Stimulated activated CD4-positive, alpha-beta T cell treated with anti-CD3 and anti-CD28 coated beads, Interleukin-15, amount 100 ng/mL, for 24 hours (primary cell): Measurements from ENCODE around the gene FAM83D.

Source experiments
- DNase-seq: peaks from one replicate; pipeline ENCODE4 v3.0.0-alpha.2; 2020

Gene FAM83D

DNA sequence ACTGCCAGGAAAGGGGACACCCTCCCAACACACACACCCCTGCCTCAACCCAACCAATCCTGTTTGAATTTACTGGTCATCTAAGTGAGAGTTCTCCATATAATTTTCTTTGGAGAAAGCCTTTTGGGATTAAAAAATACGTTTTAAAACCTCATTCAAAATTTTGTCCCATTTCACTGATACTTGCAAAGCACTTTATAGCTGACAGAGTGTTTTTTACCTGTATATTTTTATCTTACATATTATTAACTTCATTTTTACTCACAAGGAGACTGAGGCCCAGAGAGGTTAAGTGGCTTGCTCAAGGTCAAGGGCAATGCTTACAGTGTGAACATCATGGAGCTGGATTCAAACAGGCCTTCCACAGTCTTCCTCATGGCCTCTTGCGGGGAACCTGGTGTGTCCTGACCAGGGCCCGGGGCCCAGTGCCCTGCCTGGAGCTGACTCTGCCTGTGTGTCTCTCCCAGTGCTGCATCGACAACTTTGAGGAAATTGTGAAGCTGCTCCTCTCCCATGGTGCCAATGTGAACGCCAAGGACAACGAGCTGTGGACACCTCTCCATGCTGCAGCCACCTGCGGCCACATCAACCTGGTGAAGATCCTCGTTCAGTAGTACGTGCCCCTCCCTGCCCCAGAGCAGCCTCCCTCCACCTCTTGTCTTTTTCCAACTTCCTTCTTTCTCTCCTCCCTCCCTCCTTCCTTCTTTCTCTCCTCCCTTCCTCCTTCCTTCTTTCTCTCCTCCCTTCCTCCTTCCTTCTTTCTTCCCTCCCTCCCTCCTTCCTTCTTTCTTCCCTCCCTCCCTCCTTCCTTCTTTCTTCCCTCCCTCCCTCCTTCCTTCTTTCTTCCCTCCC is 30.9 kb upstream of the FAM83D start:
- no peak for DNase-seq

DNA sequence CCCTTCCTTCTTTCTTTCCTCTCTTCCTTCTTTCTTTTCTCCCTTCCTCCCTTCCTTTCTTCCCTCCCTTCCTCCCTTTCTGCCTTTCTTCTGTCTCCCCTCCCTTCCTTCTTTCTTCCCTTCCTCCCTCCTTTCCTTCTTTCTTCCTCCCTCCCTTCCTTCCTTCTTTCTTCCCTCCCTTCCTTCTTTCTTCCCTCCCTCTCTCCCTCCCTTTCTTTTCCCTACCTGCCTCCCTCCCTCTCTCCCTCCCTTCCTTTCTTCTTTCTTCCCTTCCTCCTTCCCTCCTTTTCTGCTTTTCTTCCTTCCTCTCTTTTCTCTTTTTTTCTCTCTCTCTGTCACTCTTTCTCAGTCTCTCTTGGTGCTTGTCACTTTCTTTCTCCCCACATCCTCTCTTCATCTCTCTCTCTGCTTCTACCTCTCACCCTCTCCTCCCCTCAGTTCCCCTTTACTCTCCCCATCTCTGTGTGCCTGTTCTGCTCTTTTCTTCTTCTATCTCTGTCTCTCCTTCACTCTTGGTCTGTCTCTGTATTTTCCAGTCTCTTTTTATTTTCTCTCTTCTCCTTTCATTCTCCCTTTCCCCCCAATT is 30.1 kb upstream of the FAM83D start:
- DNase-seq, result no peak

DNA sequence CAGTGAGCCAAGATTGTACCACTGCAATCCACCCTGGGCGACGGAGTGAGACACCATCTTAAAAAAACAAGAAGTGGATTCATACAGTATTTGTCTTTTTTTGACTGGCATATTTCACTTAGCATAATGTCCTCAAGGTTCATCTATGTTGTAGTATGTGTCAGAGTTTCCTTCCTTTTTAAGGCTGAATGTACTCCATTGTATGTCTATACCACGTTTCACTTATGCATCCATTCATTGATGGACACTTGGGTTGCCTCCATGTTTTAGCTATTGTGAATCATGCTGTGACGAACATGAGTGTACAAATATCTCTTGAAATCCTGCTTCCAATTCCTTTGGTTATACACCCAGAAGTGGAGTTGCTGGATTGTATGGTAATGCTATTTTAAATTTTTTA is 28.9 kb upstream of the FAM83D start:
- no peak for DNase-seq

DNA sequence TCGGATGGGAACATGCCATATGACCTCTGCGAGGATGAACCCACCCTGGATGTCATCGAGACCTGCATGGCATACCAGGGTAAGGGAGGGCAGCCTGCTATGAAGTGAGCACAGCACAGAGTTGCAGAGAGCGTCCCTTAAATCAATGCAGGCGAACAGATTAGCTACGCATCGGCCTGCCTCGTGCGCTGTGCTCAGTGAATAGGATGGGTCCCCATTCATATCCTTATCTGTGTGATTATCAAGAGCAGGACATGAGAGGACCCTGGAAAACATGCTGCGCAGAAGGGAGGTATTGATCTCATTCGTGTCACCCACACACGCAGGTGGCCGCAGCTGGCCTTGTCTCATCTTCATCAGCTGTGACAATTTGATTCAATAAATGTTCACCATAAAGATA is 25.6 kb upstream of the FAM83D start:
- no peak for DNase-seq

DNA sequence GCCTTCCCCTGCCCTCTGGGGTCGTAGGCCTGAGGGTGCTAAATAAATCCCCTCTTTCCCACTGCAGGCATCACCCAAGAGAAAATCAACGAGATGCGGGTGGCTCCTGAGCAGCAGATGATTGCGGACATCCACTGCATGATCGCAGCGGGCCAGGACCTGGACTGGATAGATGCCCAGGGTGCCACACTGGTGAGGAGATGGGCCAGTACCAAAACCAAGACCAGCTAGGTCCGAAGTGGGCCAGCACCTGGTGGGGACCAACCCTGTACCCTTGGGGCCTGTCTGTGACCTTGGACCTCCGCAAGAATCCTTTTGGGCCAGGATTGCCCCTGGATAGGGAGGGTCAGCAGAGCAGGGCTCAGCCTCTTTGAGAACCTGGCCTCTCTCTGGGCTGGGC is 23.6 kb upstream of the FAM83D start:
- no peak for DNase-seq

DNA sequence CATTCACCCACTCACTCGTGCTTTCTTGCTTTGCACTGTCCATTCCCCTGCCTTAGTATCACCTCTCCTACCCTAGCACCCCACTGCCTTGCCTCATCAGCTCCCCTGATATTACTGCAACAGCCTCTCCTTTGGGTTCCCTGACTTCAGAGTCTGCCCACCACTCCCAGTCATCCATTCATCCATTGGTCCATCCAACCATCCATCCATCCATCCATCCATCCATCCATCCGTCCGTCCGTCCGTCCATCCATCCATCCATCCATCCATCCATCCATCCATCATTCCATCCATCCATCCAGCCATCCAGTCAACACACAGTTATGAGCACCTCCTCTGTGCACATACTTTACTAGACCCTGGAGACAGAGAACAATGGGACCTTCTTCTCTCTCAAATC is 22.9 kb upstream of the FAM83D start:
- no peak for DNase-seq

DNA sequence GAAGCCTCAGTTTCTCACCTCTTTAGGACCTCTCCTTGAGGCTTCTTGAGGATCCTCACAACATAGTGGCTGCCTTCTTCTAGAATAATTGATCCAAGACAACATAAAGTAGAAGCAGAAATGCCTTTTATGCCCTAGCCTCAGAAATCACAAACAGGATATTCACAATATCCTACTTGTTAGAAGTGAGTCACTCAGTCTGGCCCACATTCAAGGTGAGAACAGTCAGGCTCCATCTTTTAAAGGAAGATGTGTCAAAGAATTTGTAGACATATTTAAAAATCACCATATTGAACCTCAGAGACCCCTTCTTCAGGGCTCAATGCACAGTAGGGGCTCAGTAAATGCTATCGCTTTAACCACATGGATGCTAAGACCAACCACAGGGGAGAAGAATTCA is 20.8 kb upstream of the FAM83D start:
- DNase-seq, result no peak

DNA sequence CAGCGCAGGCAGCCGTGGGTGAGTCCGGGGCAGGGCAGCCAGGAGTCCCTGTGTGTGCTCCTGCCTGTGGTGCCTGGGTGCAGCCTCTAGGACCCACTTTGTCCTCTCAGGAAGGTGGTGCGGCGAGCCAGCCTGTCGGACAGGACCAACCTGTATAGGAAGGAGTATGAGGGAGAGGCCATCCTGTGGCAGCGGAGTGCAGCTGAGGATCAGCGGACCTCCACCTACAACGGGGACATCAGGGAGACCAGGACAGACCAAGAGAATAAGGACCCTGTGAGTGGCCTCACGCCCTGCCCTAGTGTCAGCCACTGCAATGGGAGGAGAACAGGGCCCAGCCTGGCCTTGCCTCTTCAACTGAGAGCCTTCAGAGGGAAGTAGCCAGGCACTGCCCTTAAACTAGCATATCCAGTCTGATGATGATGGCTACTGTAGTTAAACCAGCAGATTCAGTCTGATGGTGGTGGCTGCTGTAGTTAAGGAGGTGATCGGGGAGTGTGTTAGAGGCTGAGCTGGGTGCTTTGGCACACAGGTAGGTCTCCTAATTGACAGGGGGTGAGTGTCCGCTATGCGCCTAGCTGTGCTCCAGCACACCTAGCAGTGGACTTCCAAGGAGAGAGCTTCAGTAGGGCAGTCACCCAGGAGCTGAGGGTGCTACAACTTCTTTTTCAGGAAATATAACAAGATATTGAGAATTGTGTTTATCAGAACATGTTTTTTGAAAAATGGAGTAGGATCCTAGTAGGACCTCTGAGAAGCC is 18.1 kb upstream of the FAM83D start:
- no peak for DNase-seq

DNA sequence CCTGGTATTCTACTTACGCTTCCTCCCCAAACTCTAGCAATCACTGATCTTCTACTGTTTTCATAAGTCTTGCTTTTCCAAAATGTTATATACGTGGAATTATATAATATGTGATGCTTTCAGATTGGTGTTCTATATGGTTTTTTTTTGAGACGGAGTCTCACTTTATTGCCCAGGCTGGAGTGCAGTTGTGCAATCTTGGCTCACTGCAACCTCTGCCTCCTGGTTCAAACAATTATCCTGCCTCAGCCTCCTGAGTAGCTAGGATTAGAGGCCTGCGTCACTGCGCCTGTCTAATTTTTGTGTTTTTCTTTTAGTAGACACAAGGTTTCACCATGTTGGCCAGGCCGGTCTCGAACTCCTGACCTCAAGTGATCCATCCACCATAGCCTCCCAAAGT is 10.9 kb upstream of the FAM83D start:
- no peak for DNase-seq

DNA sequence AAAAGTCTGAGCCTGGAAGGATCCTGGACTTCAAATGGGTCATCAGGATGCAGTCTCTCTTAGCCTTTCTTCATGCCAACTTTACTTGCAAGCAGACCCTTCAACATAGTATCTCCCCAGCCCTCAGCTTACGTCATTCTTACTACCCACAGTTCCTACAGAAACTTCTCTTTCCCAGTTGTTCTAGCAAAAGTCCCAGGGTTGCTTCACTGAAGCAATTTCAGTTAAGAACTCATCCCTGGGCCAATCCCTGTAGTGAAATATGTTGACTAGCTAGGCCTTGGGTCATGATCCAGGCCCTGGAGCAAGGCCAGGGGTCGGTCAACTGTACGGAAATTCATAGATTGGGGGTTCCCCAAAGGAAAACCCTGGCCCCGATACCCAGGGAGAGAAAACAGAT is 8.6 kb upstream of the FAM83D start:
- no peak for DNase-seq

DNA sequence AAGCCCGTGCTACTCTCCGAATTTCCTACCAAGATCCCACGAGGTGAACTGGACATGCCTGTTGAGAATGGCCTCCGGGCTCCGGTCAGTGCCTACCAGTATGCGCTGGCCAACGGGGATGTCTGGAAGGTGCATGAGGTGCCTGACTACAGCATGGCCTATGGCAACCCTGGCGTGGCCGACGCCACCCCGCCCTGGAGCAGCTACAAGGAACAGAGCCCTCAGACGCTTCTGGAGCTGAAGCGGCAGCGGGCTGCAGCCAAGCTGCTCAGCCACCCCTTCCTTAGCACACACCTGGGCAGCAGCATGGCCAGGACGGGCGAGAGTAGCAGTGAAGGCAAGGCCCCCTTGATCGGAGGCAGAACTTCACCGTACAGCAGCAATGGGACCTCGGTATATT is 8.0 kb upstream of the FAM83D start:
- no peak for DNase-seq

DNA sequence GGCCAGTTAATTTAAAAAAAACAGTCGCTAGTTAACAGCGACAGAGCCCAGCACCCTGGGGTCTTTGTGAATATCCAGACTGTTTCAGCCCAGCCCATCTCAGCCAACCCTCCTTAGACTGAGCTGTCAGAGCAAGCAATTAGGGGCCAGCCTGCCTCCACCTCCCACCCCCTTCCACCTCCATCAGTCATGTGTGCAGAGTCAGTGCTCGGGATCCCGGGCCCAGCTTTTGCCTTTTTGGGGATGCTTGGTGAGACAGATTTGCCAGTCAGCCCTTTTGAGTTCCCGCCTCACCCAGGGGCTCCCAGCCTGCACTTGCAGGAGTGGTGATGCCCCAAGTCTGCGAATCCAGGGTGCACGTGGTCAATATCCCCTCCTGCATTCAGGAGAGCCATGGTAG is 6.5 kb upstream of the FAM83D start:
- no peak for DNase-seq

DNA sequence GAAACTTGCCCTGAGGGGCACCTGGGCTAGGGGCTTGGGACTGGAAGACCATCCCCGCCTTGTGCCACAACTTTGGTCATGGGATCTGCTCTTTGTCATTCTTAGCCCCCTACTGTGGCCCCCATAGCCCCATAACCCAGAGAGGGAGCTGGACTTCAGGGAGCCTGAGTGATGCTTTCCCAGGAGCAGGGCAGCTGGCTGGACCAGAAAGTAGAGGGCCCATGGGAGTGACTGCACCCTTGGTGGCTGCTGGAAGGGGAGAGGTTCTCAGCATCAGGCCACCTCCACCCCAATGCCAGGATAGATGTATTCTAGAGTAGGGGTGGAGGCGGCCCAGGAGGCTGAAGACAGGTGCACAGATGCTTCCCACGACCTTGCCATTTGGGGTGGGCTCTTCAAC is 5.8 kb upstream of the FAM83D start:
- DNase-seq, result no peak

DNA sequence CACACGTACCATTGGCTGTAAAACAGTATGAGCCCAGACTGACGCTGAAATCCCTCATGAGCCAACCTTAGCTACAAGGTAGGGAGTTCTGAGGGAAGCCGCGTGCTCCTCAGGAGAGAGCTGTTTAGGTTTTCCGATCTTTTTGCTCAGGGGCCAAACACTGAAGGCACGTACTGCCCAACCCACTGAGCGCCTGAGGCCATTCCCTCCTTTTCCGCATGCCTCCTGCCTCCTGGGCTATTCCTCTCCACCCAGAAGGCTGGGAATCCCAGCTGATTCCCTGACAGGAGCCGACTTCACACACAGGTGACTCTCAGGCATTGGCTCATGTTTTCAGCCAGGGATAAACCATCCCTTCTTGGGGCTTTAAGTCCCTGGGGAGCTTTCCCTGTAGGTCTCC is 5.4 kb upstream of the FAM83D start:
- DNase-seq, result no peak

DNA sequence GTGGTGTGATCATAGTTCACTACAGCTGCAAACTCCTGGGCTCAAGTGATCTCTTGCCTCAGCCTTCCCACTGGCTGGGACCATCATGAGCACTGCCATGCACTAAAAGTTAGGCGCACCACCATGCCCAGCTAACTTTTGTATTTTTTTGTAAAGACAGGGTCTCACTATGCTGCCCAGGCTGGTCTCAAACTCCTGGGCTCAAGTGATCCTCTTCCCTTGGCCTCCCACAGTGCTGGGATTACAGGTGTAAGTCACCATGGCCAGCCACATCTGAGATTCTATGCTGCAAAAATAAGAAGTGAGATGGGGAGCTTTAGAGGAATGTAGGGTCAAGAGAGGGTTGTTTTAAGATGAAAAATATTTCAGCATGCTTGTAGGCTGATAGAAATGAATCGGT is 1.5 kb upstream of the FAM83D start:
- DNase-seq, result no peak

DNA sequence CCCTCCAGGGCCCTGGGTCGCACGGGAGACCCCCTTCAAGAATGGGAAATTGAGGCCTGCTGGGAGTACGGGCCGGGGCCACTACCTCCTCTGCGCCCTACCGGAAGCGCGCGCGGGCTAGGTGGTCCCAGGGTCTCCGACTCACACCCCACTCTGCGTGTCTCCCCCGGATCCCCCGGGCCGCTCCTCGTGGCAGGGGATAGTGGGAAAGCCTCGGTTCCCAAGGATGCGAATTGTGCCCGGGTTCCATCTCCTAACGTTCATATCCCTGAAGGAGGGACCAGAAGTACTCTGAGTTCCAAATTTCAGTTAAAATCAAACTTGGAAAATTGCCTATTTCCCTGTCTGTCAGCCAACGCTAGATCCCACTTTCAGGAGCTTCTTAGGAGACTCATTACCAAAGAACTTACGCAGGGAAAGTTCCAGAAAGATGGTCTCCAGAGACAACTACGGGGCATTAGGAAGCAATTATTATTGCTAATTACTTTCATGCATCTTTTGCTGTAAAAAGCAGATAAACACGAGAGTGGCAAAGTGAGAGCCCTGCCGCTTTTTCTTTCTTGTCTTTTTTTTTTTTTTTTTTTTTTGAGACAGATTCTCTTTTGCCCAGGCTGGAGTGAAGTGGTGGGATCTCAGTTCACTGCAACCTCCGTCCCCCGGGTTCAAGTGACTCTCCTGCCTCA is 858 bp downstream of the FAM83D start:
- DNase-seq, result peak; percentile 36

DNA sequence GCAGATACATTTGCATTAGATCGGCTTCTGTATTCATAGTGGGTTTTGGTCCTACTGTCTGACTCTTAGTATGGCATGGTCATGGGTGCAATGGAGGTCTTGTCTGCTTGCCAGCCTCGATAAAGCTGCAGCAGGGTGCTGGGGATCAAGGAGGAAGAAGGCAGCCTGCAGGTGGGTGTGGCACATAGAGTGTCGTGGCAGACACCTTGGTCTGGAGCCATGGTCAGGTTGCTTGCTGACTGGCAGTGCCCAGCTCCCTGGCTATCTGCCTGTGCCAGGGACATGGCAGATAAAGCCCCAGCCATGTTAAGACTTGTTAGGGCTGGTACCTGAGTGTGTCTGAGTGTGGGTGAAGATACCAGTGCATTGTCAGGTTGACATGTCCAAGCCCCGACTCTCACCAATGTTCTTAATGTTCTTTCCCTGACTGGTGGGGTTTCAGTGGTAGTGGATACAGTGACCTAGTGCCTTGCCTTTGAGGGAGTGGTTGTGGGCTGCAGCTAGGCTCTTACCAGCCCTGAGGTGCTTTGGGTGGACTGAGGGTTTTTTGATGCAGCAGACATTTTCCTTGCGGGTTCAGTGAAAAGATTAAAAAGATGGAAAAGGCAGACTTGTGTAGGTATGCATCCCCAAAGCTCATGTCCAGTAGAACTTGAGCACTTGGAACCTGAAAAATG is 1.8 kb downstream of the FAM83D start:
- no peak for DNase-seq

DNA sequence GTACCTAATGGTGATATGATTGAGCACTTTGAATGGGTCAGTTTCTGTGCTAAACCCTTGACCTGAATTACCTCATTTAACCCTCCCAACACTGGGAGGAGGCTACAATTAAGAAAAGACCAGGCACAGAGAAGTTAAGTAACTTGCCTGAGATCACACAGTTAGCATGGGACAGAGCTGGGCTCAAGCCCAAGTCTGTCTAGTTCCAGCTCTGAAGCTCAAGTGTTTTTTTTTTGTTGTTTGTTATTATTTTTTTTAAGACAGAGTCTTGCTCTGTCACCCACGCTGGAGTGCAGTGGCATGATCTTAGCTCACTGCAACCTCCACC is 4.0 kb downstream of the FAM83D start:
- no peak for DNase-seq

DNA sequence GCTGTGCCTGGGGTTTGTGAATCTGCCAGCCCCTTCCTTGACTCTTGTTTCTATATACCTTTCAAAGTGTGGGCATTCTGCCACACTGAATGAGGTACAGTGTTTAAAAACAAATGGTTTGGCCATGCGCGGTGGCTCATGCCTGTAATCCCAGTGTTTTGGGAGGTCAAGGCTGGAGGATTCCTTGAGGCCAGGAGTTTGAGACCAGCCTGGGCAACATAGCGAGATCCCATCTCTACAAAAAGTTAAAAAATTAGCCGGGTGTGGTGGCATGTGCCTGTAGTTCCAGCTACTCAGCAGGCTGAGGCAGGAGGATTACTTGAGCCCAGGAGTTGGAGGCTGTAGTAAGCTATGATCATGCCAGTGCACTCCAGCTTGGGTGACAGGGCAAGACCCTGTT is 5.8 kb downstream of the FAM83D start:
- no peak for DNase-seq

DNA sequence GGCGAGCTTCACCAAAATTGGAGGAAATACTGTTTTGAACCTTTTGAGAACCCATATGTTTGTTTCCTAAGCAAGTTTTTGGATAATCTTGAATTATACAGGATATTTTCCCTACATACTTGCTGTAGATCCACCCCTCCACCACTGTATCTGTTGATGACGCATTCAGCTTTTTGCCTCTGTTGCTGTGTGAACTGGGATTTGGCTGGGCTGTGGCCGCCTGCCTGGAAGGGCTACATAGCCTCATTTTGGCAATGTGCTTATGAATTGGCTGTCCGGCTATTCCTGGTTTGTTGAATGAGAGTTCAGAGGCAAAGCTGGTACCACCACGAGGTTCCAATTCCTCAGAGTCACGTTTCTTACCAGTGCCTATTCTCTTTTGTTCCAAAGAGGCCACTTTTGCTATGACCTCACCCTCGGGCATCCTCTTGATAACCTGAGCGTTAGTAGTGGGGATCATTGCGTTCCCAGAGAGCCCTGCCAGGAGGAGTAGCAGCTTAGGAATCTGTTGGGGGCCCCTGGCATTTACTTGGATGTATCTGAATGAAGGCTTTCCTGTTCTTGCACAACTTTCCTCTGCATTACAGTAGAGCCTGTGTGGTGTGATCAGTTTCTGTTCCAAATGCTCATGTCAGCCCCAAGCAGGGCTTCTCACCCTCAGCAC is 6.4 kb downstream of the FAM83D start:
- no peak for DNase-seq

DNA sequence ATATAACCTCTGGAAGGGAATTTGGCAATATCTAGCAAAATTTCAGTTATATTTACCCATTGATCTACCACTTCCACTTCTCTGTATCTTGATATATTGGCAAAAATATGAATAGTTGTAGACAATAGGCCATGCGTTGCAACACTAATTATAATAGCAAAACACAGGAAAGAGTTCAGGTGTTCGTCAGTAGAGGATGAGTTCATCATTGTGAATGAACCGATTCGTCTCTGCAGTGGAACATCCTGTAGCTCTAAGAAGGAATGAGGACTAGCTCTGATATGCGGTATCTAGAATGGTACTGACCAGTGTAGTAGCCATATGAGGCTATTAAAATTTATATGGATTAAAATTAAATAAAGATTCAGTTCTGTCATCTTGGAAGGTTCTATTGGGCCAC is 8.3 kb downstream of the FAM83D start:
- no peak for DNase-seq

DNA sequence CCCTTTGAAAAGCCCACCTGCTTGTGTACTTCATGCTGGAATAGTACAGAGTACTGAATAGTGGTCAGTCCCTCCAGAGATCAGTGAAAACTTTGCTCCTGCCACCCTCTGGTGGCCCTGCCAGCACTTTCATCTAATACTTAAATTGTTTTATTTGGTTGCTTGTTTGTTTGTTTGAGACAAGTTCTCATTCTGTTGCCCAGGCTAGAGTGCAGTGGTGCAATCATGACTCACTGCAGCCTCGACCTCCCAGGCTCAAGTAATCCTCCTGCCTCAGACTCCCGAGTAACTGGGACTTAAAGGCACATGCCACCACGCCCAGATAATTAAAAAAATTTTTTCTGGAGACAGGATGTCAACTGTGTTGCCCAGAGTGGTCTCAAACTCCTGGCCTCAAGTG is 9.1 kb downstream of the FAM83D start:
- no peak for DNase-seq

DNA sequence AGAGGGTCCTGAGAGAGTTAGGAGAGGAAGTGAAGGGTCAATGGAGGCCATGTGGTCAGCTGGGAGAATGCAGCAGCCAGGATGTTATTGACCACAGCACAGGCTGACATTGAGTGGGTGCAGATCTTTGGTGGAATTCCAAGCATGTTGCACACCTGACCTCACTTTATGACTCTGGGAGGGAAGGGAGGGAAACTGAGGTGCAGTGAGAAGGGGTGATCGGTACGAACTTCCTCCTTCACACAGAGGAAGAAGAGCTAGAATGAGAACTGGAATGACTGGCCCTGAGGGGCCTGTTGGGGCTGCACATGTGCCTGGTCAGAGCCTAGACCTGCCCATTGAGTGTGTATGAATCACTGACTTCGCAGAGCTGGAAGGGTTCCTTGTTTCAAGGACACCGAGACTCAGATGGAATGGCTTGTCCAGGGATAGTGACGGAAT is 9.8 kb downstream of the FAM83D start:
- no peak for DNase-seq
